Right lobe of liver (tissue), 4 donors: ENCODE data around the gene ZNF473.

Experiments
- CTCF ChIP-seq, 4 donors: fragments of 200-600 bp in 3 of 4; fragments of 450-650 bp in 1 of 4; IDR thresholded peaks; one replicate each; pipeline versions ENCODE4 v1.5.1 to v1.8.0; 2016 to 2022; ENCODE audit warnings: antibody characterized with exemption in 4 of 4, mild to moderate bottlenecking in 2 of 4
- POLR2A ChIP-seq: fragments of 450-650 bp; IDR thresholded peaks from one replicate; pipeline ENCODE4 v1.6.1; 2017; ENCODE audit warnings: antibody characterized with exemption, mild to moderate bottlenecking
- donor health status: DM: no; HTN: no; CAD: no.
- donor health status: DM: no; HTN: no; CAD: no.
- donor health status: DM: no; HTN: yes; CAD: no.

- TF ChIP-seq POLR2A (no peak), CTCF (IDR thresholded peaks at IDR 0.05) (no peak)
Measured at GRCh38 chr19:50043967-50044366, 18.2 kb downstream of the ZNF473 start.
